Stimulated activated CD8-positive, alpha-beta memory T cell treated with anti-CD3 and anti-CD28 coated beads, Interleukin-15, amount 100 ng/mL, for 48 hours (primary cell): ENCODE measurements around the gene ADGRL3.

Source experiments
- DNase-seq, 2 donors: peaks; one replicate each; pipeline ENCODE4 v3.0.0-alpha.2; 2020; ENCODE audit warnings: low read depth in 2 of 2

ADGRL3 gene

GRCh38 chr4:61426229-61426628, 226.1 kb downstream of the ADGRL3 start:
- DNase-seq: no peak

GRCh38 chr4:61427099-61427817, 227.1 kb downstream of the ADGRL3 start:
- DNase-seq: no peak

GRCh38 chr4:61427818-61428495, 227.8 kb downstream of the ADGRL3 start:
- DNase-seq: no peak

- no peak for DNase-seq
These were observed 228.8 kb downstream of the ADGRL3 start for GRCh38 chr4:61428950-61429349.

- DNase-seq: no peak
These were observed 231.0 kb downstream of the ADGRL3 start for GRCh38 chr4:61431131-61431530.

GRCh38 chr4:61437923-61438322, 237.8 kb downstream of the ADGRL3 start:
- no peak for DNase-seq

- no peak for DNase-seq
These were observed 240.2 kb downstream of the ADGRL3 start for GRCh38 chr4:61440321-61440720.

GRCh38 chr4:61442936-61443335, 242.8 kb downstream of the ADGRL3 start:
- no peak for DNase-seq

GRCh38 chr4:61443813-61444510, 243.8 kb downstream of the ADGRL3 start:
- no peak for DNase-seq

- DNase-seq: no peak
These were observed 245.4 kb downstream of the ADGRL3 start for GRCh38 chr4:61445374-61446063.

GRCh38 chr4:61446941-61447340, 246.8 kb downstream of the ADGRL3 start:
- DNase-seq: no peak

- DNase-seq: no peak
These were observed 247.8 kb downstream of the ADGRL3 start for GRCh38 chr4:61447918-61448317.

- DNase-seq: no peak
These were observed 251.8 kb downstream of the ADGRL3 start for GRCh38 chr4:61451935-61452334.

- DNase-seq: no peak
These were observed 261.8 kb downstream of the ADGRL3 start for GRCh38 chr4:61461956-61462355.

- DNase-seq: no peak
These were observed 262.6 kb downstream of the ADGRL3 start for GRCh38 chr4:61462451-61463326.

GRCh38 chr4:61468024-61468720, 268.0 kb downstream of the ADGRL3 start:
- no peak for DNase-seq

GRCh38 chr4:61473306-61473705, 273.2 kb downstream of the ADGRL3 start:
- DNase-seq: no peak

- DNase-seq: no peak
These were observed 278.2 kb downstream of the ADGRL3 start for GRCh38 chr4:61478340-61478739.

GRCh38 chr4:61485056-61485455, 284.9 kb downstream of the ADGRL3 start:
- no peak for DNase-seq

GRCh38 chr4:61489927-61490326, 289.8 kb downstream of the ADGRL3 start:
- no peak for DNase-seq

GRCh38 chr4:61493041-61493440, 292.9 kb downstream of the ADGRL3 start:
- DNase-seq: no peak
